HG03064 (cell line): Measurements from ENCODE around the gene CYP21A2.
"Not testable (repeated sequence)": the region's sequence is repeated elsewhere in the genome, so short reads cannot be mapped to it uniquely, and the experiment has no call there.

Source experiments
- ATAC-seq: cut with Tn5 transposase; IDR thresholded peaks from one replicate; pipeline ENCODE4 v1.9.1; 2021; ENCODE audit warnings: low read depth; ENCODE audit not compliant: unreplicated experiment

Gene CYP21A2

GRCh38 chr6:32037598-32038524 is at the start of gene CYP21A2:
TSS of gene CYP21A2 (plus strand) at chr6:32038415. CDS start at chr6:32038423, 8 bp downstream.
- not testable (repeated sequence) for ATAC-seq

GRCh38 chr6:31989363-31989762 is 48.9 kb upstream of the CYP21A2 start:
- ATAC-seq = not testable (repeated sequence)

- not testable (repeated sequence) for ATAC-seq
Measured at GRCh38 chr6:31994421-31994820, 43.8 kb upstream of the CYP21A2 start.

GRCh38 chr6:31996385-31996784 is 41.8 kb upstream of the CYP21A2 start:
- ATAC-seq = not testable (repeated sequence)

GRCh38 chr6:32002546-32003268 is 35.5 kb upstream of the CYP21A2 start:
- ATAC-seq = not testable (repeated sequence)

GRCh38 chr6:32003301-32003700 is 34.9 kb upstream of the CYP21A2 start:
- ATAC-seq = not testable (repeated sequence)

- ATAC-seq = not testable (repeated sequence)
Measured at GRCh38 chr6:32004393-32004792, 33.8 kb upstream of the CYP21A2 start.

- ATAC-seq = not testable (repeated sequence)
Measured at GRCh38 chr6:32004864-32005537, 33.2 kb upstream of the CYP21A2 start.

GRCh38 chr6:32005538-32005880 is 32.7 kb upstream of the CYP21A2 start:
- not testable (repeated sequence) for ATAC-seq

GRCh38 chr6:32005991-32006529 is 32.2 kb upstream of the CYP21A2 start:
- not testable (repeated sequence) for ATAC-seq

- not testable (repeated sequence) for ATAC-seq
Measured at GRCh38 chr6:32007086-32007485, 31.1 kb upstream of the CYP21A2 start.

GRCh38 chr6:32008037-32008436 is 30.2 kb upstream of the CYP21A2 start:
- not testable (repeated sequence) for ATAC-seq

- ATAC-seq = not testable (repeated sequence)
Measured at GRCh38 chr6:32008616-32009015, 29.6 kb upstream of the CYP21A2 start.

- not testable (repeated sequence) for ATAC-seq
Measured at GRCh38 chr6:32009537-32009936, 28.7 kb upstream of the CYP21A2 start.

- ATAC-seq = not testable (repeated sequence)
Measured at GRCh38 chr6:32010856-32011530, 27.2 kb upstream of the CYP21A2 start.

GRCh38 chr6:32012941-32013617 is 25.1 kb upstream of the CYP21A2 start:
- ATAC-seq = not testable (repeated sequence)

- not testable (repeated sequence) for ATAC-seq
Measured at GRCh38 chr6:32013738-32014137, 24.5 kb upstream of the CYP21A2 start.

GRCh38 chr6:32014547-32014946 is 23.7 kb upstream of the CYP21A2 start, which contains the start of gene C4B:
TSS of gene C4B (plus strand) at chr6:32014795. CDS start at chr6:32014846, 51 bp downstream.
- ATAC-seq = not testable (repeated sequence)

GRCh38 chr6:32022100-32022499 is 16.1 kb upstream of the CYP21A2 start:
- ATAC-seq = not testable (repeated sequence)
